Urinary bladder (tissue), 4 donors: ENCODE data around the gene IQSEC1. TPM values are rescaled to one million over a fixed set of nuclear protein-coding genes. Genes with fewer than 3 reads are reported as not detected.

ENCODE experiments used
- DNase-seq: peaks from one replicate; pipeline ENCODE4 v3.0.0-alpha.2; 2015; ENCODE audit errors: extremely low spot score
- H3K27ac ChIP-seq: one replicate; pipeline ENCODE4 v1.5.1; 2013; ENCODE audit warnings: low read depth, mild to moderate bottlenecking, moderate library complexity
- H3K36me3 ChIP-seq: one replicate; pipeline ENCODE4 v1.6.1; 2013; ENCODE audit warnings: mild to moderate bottlenecking, moderate library complexity; ENCODE audit not compliant: insufficient read depth
- H3K4me1 ChIP-seq: one replicate; pipeline ENCODE4 v1.6.1; 2013; ENCODE audit warnings: mild to moderate bottlenecking, moderate library complexity; ENCODE audit not compliant: insufficient read depth
- H3K4me3 ChIP-seq: one replicate; pipeline ENCODE4 v1.5.1; 2013; ENCODE audit warnings: low read depth, low read length
- WGBS: extraction: QIAGEN DNeasy Blood & Tissue Kit; methylation state at CpG from one replicate; pipeline ENCODE4 v1.1.7; 2013; 5-methylcytosine and 5-hydroxymethylcytosine counted together
- polyA plus RNA-seq: library from polyadenylated mRNA; stranded (reverse); fragments of 200-250 nt; gene quantifications from one replicate; pipeline ENCODE4 v1.2.3, GENCODE V29; 2013
- total RNA-seq: library from RNA; depleted of rRNA; stranded (reverse); fragments of >200 nt; gene quantifications from one replicate; pipeline ENCODE4 v1.2.3, GENCODE V29; 2014
- donor health status: healthy with polysubstance abuse.
- donor health status: healthy.

Gene IQSEC1
- total and polyA plus RNA-seq, 2 donors, result 24.4 to 27.8 TPM

DNA sequence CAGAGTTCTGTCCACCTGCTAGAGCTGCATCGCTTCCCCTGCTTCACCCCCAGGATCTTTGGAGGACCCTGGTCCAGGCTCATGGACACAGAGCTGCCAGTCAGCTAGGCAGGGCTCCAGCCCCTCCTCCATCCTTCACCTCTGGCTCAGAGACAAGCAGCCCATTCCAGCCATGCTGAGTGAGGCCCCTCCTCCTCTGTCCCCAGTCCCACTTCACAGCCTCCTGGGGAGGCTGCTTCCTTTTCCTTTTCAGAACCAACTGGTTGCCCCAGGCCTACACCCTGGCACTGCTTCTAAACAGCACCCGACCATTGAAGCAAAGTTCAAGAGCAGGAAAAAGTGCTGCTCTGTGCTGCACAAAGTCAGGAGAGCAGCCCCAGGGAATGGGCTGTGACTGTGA is 22.2 kb downstream of the IQSEC1 start:
- Histone ChIP-seq H3K27ac (no peak overlapping the region), H3K4me3 (no peak overlapping the region), H3K36me3 (no peaks in the 10 kb centered on the region), H3K4me1 (no peaks in the 10 kb centered on the region)
- 76% methylated on average over 2 of the region's 2 CpGs for WGBS
- no peak for DNase-seq

DNA sequence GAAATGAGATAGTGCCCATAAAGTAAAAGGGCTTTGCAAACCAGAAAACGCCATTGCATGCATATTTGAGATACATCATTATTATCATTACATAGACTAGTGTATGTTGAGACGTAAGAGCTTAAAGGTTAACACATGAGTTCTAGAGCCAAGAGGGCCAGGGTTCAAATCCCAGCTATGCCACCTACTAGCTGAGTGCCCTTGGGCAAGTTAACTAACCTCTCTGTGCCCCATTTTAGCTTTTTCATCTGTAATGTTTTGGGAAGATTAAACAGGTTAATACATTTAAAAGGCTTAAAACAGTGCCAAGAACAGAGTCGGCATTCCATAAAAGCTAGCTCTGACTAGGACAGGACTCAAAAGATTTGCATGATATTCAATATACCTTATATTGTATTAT is 22.8 kb downstream of the IQSEC1 start:
- no peak for DNase-seq
- WGBS, result 89% methylated on average over 3 of the region's 3 CpGs
- no peaks in the 10 kb centered on the region for H3K4me1 ChIP-seq

DNA sequence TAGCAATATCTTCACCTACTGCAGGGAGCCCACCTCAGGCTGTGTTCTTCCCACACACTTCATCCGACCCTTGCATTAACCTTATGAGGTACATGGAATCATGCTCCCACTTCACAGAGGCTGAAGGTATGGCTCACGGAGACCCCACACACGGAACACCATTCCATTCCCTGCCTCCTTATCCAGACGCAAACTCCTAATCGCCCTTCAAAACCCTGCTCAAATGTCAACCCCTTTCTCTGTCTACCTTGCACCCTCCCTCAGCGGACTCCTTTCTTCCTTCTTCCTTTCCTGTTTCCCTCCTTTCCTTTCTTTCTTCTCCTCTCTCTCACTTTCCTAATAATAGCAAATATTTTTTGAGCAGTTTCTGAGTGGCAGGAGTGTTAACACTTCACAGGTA is 23.8 kb downstream of the IQSEC1 start:
- 98% methylated on average over 6 of the region's 6 CpGs for WGBS

More for the DNA sequence above, 22.8 kb downstream of the IQSEC1 start:
- Histone ChIP-seq H3K36me3 (no peaks in the 10 kb centered on the region), H3K4me3 (no peak overlapping the region), H3K27ac (no peak overlapping the region)

DNA sequence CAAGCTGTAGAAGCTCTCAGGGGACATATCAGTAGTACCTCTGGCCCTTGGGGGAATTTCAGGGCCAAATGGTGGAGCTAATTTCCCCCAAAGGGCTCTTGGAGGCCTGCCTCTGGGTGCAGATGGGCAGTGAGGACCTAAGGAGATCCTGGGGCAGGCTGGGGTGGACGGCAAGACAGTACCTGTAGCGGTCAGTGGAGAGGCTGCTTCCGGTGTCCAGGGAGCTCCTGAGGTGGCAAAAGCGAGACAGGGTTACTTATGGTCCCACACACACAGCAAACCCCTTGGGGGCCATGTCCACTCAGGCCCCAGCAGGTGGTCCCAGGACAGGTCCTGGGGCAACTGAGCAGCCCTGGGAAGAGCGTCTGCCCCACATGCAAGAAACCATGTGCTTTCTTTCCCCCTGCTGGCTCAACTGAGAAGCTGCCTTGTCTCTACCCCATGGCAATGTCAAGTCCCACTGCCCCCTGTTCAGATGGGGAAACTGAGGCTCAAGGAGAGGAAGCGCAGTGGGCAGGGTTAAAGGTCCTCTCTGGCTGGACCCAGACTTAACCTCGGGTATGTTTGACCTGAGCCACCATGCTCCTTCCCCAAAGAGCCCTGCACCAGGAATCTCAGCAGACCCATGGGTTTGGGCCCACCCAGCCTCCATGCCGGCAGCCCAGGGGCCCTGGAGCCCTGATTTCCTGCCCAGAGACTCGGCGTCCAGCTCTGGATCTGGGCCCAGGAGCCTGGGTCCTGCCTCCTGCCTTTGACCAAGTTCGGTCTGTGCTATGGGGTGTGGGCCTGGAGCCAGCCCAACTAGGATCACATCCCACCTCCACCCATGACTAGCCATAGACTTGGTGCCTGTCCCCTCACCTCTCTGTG is 25.7 kb downstream of the IQSEC1 start:
- H3K4me3 ChIP-seq, result no peak overlapping the region
- 62% methylated on average over 11 of the region's 11 CpGs for WGBS
- no peak for DNase-seq
- H3K36me3 ChIP-seq, result no peaks in the 10 kb centered on the region
- no peaks in the 10 kb centered on the region for H3K4me1 ChIP-seq
- no peak overlapping the region for H3K27ac ChIP-seq

More for the DNA sequence above, 23.8 kb downstream of the IQSEC1 start:
- DNase-seq, result no peak
- Histone ChIP-seq H3K4me1 (no peaks in the 10 kb centered on the region), H3K4me3 (no peak overlapping the region), H3K36me3 (no peaks in the 10 kb centered on the region), H3K27ac (no peak overlapping the region)

DNA sequence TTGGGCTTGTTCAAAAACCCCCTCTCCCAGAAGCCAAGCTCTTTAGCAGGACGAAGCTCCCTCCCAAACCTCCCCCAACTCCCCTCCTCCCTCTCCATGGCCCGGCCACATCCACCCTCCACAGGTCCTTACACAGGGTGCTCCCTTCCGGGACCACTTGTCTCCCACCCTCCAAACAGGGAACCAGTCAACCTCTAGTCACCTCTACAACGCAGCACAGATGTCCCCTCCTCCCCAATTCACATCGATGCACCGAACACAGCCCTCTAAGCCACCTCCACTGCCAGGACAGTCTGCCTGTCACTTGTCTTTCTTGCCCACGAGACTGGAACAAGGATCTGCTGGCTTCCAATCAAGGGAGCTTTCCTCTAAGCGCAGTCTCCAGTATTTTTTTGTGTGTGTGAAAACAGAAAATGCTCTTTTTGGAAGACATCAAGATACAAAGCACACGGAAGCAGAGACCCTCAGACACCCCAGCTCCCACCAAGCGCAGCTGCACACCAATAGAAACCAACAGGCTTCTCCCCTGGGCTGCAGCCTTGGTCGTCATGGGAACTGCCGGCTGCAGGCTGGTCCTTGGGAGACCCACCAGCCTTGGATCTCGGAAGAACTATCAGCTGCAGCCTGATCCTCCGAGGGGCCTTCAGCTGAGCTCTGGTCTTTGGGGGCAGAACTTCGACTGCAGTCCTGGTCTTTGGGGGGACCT is 26.5 kb downstream of the IQSEC1 start:
- Histone ChIP-seq H3K27ac (no peak overlapping the region), H3K36me3 (no peaks in the 10 kb centered on the region), H3K4me3 (no peak overlapping the region), H3K4me1 (no peaks in the 10 kb centered on the region)
- no peak for DNase-seq
- 82% methylated on average over 15 of the region's 15 CpGs for WGBS

DNA sequence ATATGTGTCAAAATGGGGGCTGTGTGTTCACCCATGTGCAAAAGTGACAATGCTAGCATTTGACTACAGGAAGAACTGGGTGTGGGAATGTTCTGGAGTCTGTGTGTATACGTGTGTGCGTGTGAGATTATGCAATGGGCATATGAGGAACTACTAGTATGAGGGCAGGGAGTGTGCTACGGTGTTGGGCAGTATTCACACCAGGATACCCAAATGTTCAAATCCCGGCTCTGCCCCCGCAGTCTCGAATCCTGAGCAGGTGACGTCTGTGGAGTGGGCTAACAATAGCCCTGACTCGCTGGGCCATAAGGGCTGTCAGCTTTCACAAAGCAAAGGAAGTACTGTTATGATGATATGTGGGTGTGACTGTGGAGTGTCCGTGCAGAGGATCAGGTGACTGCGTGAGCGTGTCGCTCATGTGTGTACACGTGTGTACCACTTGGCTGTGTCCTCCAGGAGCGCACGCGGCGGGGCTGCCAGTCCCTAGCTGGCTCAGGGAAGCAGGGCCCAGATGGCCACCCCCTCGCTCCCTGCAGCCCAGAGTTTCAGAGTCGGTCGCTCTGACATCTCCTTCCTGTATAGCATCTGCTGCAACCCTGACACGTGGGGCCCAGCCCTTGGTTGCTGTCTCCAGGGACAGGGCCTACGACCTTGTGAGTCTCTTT is 27.2 kb downstream of the IQSEC1 start:
- Histone ChIP-seq H3K36me3 (no peaks in the 10 kb centered on the region), H3K4me3 (no peak overlapping the region), H3K27ac (no peak overlapping the region), H3K4me1 (no peaks in the 10 kb centered on the region)
- no peak for DNase-seq
- 76% methylated on average over 22 of the region's 22 CpGs for WGBS

DNA sequence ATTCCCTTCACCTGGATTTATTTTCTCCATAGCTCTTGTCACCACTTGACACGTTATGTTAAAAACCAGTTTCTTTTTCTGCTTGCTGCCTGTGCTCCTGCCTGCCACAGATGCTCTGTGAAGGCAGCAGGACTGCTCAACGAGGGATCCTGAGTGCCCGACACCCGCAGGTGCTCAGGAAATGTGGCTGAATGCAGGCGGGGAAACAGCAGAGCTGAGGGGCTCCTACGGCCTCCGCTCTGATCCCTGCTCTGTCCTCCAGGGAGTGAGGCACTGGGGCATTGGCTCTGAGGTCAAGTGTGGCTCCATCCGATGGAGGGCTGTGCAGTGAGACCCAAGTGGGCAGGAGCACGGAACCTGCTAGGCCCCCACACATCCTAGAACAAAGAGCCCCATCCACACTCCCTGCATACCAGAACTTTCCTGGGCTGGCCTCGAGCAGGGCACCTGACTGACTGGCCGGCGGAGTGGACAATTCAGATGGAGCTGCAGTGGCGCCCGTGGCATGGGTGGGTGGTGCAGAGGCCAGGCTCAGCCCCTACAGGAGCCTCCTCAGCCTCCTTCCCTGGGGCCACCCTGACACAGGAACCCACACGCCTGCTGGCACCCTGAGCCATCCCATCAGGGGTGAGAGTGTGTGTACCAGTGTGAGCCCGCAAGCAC is 27.9 kb downstream of the IQSEC1 start:
- Histone ChIP-seq H3K36me3 (no peaks in the 10 kb centered on the region), H3K4me1 (no peaks in the 10 kb centered on the region), H3K4me3 (no peak overlapping the region), H3K27ac (no peak overlapping the region)
- 94% methylated on average over 16 of the region's 16 CpGs for WGBS
- DNase-seq, result no peak

DNA sequence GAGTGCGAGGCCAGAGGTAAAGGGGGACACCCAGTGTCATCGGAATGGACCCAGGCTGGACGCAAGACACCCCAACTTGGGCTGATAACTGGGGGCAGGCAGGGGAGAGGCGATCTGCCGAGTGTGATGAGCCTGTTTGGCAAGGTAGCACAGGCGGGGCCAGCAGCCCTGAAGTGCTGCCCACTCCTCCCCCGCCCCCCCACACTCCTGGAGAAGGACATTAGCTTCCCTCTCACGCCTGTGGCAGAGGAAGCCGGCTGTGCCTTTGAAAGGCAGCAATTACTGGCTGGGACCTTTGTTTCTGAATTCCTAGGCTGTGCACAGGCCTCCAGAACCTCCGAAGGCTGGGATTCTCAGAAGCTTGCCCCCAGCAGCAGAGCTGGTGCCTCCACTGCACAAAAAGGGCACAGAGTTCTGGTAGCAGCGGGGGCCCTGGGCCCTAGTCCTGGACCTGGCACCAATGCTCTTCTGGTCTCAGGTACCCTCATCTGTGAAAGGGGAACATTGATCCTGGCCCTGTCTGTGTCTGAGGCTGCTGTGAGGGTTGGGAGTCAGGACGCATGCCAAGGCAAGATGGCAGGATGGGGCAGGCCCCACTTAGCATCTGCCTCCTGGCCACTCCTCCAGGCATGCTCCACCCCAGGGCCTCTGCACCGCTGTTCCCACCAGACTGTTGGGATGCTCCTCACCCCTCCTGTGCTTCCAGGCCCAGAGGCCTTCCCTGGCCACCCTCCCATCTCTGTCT is 28.6 kb downstream of the IQSEC1 start:
- Histone ChIP-seq H3K4me1 (no peaks in the 10 kb centered on the region), H3K4me3 (no peak overlapping the region), H3K27ac (no peak overlapping the region), H3K36me3 (no peaks in the 10 kb centered on the region)
- DNase-seq, result no peak
- 86% methylated on average over 13 of the region's 13 CpGs for WGBS

DNA sequence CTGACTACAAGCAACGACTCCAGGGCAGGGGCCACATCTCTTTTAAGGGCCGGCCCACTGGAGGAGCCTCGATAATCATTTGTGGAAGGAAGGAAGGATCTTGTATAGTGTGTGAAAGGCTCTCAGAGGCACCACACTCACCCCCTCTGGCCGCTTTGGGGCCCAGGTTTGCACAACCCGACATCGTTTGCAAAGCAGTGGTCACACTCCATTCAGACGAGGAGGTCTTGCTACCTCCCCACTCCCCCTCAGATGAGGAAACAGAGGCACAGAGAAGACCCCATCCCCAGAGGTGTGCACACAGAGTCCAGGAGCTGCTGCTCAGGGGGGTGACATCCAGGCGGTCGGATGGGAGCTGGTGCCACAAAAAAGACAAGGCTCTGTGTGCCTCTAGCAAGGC is 29.6 kb downstream of the IQSEC1 start:
- Histone ChIP-seq H3K4me3 (no peak overlapping the region), H3K27ac (no peak overlapping the region), H3K4me1 (no peaks in the 10 kb centered on the region), H3K36me3 (no peaks in the 10 kb centered on the region)
- 87% methylated on average over 9 of the region's 9 CpGs for WGBS
- no peak for DNase-seq

DNA sequence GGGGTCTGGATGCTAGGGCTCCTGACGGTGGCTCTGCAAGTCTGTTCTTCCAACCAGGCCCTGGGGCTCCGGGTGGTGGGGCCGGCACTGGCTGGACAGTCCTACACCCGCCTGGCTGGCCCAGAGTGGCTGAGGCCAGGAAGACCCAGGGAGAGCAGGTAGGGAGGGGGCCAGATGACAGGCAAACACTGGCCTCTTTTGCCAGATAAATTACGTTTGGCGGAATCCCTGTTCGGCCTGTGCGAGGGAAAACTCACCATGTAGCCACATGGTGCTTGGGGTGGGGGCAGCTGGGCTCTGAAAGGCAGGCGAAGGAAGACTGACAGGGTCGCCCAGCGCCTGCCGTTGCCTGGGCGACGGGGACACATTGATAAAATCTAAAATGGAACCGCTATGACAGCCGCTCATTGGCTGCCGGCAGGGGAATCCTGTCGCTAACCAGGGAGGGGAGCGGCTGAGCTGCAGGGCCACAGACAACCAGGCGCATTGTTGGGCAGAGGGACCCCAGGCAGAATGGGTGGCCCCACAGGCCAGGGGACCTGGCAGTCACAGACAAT is 30.4 kb downstream of the IQSEC1 start:
- H3K4me3 ChIP-seq, result no peak overlapping the region
- H3K4me1 ChIP-seq, result no peaks in the 10 kb centered on the region
- 85% methylated on average over 20 of the region's 20 CpGs for WGBS
- no peaks in the 10 kb centered on the region for H3K36me3 ChIP-seq
- no peak for DNase-seq
- H3K27ac ChIP-seq, result no peak overlapping the region

DNA sequence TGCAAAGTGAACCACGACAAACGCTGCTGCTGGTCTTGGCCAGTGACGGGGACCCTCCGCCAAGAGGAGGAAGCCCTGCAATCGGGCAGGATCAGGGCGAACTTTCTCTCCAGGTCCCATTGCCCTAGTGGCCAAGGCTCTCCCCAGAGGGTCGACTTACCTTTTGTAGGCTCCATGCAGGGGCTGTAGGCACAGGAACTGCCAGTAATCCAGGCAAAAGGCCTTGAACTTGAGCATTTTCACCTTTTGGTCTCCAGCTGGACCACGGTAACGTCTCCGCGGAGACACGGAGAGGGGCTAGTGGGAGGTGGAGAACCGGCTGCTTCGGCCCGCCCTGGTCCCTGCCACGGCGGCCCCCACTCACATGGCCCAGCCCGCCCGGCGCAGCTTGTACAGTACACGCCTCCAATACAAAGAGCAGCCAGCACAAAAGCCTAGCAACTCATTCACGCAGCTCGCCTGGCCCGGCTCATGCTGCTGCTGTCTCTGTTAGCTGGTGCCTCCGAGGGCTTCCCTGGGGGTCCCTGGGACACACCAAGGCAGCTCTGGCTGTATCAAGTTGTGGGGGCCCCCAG is 31.0 kb downstream of the IQSEC1 start:
- Histone ChIP-seq H3K4me1 (no peaks in the 10 kb centered on the region), H3K27ac (no peak overlapping the region), H3K36me3 (no peaks in the 10 kb centered on the region), H3K4me3 (no peak overlapping the region)
- no peak for DNase-seq
- WGBS, result 81% methylated on average over 25 of the region's 25 CpGs

DNA sequence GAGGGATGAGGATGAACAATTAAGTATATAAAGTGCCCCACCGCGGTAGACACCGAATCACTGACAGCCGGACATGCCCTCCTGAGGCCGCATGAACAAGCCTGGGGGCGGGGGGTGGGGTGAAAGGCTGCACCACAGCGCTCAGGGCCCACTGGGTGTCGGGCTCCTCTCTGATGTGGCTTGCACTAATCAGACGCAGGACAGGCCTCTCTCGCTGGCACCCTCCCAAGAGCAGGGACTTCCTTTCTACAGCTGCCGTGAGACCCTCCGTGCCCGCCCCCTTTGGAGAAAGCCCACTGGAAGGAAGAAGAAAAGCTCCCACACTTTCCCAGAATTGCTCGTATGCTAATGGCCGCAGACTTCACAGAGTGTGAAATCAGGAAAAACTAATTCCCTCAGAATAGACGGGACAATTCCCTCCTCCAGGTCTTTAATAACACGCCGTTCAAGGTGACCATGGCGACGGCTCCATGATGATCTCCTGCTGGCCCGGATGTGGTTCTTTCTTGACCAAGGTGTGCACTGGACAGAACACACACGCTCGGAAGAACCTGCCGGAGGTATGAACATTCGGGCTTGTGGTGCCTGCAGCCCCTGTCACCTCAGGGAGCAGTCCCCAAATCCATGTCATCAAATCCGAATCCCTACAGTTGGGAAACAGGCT is 32.0 kb downstream of the IQSEC1 start:
- no peak for DNase-seq
- Histone ChIP-seq H3K4me3 (no peak overlapping the region), H3K36me3 (no peaks in the 10 kb centered on the region), H3K27ac (no peak overlapping the region), H3K4me1 (no peaks in the 10 kb centered on the region)
- 79% methylated on average over 26 of the region's 26 CpGs for WGBS
